ENCODE measurements around the gene YWHAB.
A peak's percentile ranks its signal among the peaks of the same experiment; 100 is the strongest.
"Not testable (repeated sequence)": the region's sequence is repeated elsewhere in the genome, so short reads cannot be mapped to it uniquely, and the experiment has no call there.

Gene YWHAB

GRCh38 chr20:44864493-44864892 is 21.0 kb upstream of the YWHAB start:
- not testable (repeated sequence) for H3K27ac ChIP-seq, H3K4me3 ChIP-seq

GRCh38 chr20:44866703-44867335 is 18.7 kb upstream of the YWHAB start:
- Histone ChIP-seq H3K27ac (peak overlapping the region in 1 of 21 experiments; percentile 8), H3K4me3 (no peak overlapping the region)

GRCh38 chr20:44869471-44869870 is 16.0 kb upstream of the YWHAB start:
- no peak overlapping the region for H3K4me3 ChIP-seq
- H3K27ac ChIP-seq: no peak overlapping the region

- H3K4me3 ChIP-seq, H3K27ac ChIP-seq: not testable (repeated sequence)
Observed at GRCh38 chr20:44882360-44882759, 3.1 kb upstream of the YWHAB start.

- no peak overlapping the region for H3K27ac ChIP-seq
Observed at GRCh38 chr20:44883214-44883902, 2.1 kb upstream of the YWHAB start.

DNA sequence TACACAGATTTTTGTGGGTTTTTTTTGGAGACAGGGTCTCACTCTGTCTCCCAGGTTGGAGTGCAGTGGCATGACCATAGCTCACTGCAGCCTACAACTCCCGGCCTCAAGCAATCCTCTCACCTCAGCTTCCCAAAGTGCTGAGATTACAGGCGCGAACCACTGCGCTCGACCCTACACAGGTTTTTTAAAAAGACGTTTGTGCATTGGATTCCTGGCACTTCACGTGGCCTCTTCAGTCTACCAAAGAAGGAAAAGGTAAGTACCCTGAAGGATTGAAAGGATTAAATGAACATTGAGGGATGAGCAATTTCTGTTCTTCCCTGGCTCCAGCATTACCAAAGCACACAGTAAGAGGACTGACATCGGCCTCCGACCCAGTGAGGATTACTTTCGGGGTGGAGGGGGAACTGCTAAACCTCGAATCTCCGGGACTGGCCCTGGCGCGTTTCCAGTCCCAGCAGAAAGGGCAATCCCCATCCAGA is 556 bp upstream of the YWHAB start:
- Histone ChIP-seq H3K4me3 (peak overlapping the region; percentile 72 to 99 (median 92)), H3K27ac (peak overlapping the region in 20 of 21 experiments; percentile 9 to 100 (median 99))

More at GRCh38 chr20:44883214-44883902, 2.1 kb upstream of the YWHAB start:
- no peak overlapping the region for H3K4me3 ChIP-seq

GRCh38 chr20:44886266-44886651 is 754 bp downstream of the YWHAB start:
- Histone ChIP-seq H3K4me3 (peak overlapping the region; percentile 72 to 99 (median 92)), H3K27ac (peak overlapping the region; percentile 93 to 100 (median 99))

DNA sequence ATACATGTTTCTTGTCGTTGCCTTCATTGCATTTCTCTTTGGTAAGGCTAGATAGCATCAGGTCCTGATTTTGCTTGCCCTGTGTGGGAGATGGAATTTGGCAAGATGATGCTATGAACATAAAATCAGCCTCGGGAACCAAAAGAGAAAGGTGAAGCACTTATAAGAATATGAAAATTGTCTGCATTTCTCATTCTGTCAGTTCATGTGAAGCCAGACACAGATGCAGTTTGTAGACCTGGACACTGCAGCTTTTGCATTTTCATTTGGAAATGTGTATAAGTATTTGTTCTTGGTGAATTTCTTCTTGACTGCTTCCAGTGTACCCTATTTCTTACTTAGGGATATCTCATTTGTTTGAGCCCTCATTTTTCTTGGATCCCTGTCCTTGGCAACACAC is 1.3 kb downstream of the YWHAB start:
- Histone ChIP-seq H3K4me3 (peak overlapping the region; percentile 72 to 99 (median 92)), H3K27ac (peak overlapping the region in 16 of 21 experiments; percentile 96 to 100 (median 99))

- Histone ChIP-seq H3K4me3 (peak overlapping the region in 4 of 7 experiments; percentile 75 to 98 (median 92)), H3K27ac (peak overlapping the region in 6 of 21 experiments; percentile 18 to 100 (median 42))
Observed at GRCh38 chr20:44887466-44887865, 2.0 kb downstream of the YWHAB start.

GRCh38 chr20:44888226-44889103 is 3.0 kb downstream of the YWHAB start:
- Histone ChIP-seq H3K4me3 (no peak overlapping the region), H3K27ac (peak overlapping the region in 9 of 21 experiments; percentile 2 to 72 (median 23))

GRCh38 chr20:44891826-44892225 is 6.3 kb downstream of the YWHAB start:
- H3K27ac ChIP-seq: no peak overlapping the region
- no peak overlapping the region for H3K4me3 ChIP-seq

- peak overlapping the region in 1 of 21 experiments; percentile 5 for H3K27ac ChIP-seq
- H3K4me3 ChIP-seq: no peak overlapping the region
Observed at GRCh38 chr20:44894959-44895358, 9.5 kb downstream of the YWHAB start.

GRCh38 chr20:44896583-44896982 is 11.1 kb downstream of the YWHAB start:
- Histone ChIP-seq H3K4me3 (no peak overlapping the region), H3K27ac (peak overlapping the region in 2 of 21 experiments; percentile 12 to 67)

DNA sequence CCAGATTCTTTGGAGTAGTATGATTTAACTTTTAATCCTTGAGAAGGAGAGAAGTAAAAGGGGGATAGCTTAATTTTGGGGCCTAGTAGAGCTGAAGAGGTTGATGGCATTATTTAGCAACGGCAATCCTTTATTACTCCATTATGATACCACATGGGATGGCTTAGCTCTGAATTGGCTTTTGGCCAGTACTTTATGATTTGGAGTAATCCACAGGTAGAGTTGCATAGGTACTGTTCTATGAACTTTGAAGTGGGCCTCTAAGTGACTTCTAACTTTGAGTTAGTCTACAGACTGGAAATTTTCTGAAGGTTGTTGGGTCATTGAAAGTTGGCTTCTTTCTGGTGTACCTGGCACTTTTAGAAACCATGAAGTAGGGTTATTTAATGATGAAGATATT is 11.6 kb downstream of the YWHAB start:
- Histone ChIP-seq H3K27ac (peak overlapping the region in 5 of 21 experiments; percentile 6 to 67 (median 12)), H3K4me3 (no peak overlapping the region)

DNA sequence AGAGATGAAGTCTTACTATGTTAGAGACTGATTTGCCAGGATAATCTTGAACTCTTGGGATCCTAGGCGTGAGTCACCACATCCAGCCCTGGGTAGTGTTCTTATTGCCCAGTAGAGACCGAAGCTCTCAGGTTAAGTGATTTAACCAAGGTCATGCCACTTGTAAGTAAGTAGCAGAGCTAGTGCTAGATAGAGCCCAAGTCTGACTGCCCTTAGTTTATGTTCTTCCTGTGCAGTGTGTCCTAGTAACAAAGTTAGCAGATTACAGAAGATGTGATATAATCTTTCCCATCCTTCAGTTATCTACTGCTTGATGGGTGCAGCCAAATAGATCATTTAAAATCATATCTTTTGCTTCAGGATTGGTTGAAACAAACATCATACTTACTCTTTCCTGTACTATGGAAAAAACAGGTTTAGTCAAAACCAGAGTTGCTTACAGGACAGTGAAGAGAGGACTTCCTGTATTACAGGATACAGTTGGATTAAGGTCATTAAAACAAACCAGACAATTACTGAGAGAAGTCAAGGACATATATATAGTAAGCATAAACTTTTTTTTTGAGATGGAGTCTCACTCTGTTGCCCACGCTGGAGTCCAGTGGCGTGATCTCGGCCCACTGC is 14.8 kb downstream of the YWHAB start:
- Histone ChIP-seq H3K4me3 (no peak overlapping the region), H3K27ac (no peak overlapping the region)

DNA sequence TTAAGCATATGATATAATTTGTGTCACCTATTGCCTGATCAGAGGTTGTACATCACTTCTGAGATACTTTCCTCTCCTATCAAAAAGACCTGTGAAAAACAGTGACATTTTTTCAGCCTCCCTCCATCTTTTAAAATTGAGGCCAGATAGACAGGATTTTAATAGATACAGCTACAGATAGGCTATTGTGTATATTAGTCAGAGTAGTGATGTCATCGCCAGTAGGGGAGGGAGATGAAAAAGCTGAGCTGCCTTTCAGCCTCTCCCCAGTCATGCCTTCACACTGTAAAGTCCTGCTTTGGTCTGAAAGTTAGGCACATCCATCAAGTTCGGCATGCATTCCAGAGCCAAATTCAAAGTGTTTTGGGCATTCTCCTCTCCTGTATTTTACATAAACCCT is 16.5 kb downstream of the YWHAB start:
- Histone ChIP-seq H3K4me3 (no peak overlapping the region), H3K27ac (no peak overlapping the region)

- Histone ChIP-seq H3K4me3 (no peak overlapping the region), H3K27ac (no peak overlapping the region)
Observed at GRCh38 chr20:44904377-44904776, 18.9 kb downstream of the YWHAB start.

- H3K4me3 ChIP-seq: peak overlapping the region; percentile 40 to 73 (median 66)
- H3K27ac ChIP-seq: peak overlapping the region in 7 of 21 experiments; percentile 13 to 62 (median 42)
Observed at GRCh38 chr20:44908987-44909871, 23.7 kb downstream of the YWHAB start.
